ENCODE measurements around the gene NEMF.
"Not testable (repeated sequence)": the region's sequence is repeated elsewhere in the genome, so short reads cannot be mapped to it uniquely, and the experiment has no call there.

The NEMF gene

GRCh38 chr14:49852301-49853157 is at the start of gene NEMF:
Gene NEMF (minus strand): TSS chr14:49852788. CDS start chr14:49852753, 35 bp downstream.
- DNase-seq = peak; percentile 99

- DNase-seq = no peak
Observed at GRCh38 chr14:49900973-49901372, 48.4 kb upstream of the NEMF start.

GRCh38 chr14:49898485-49898884 is 45.9 kb upstream of the NEMF start:
- DNase-seq = no peak

GRCh38 chr14:49897965-49898364 is 45.4 kb upstream of the NEMF start:
- no peak for DNase-seq

GRCh38 chr14:49897414-49897813 is 44.8 kb upstream of the NEMF start:
- no peak for DNase-seq

- no peak for DNase-seq
Observed at GRCh38 chr14:49896966-49897365, 44.4 kb upstream of the NEMF start.

GRCh38 chr14:49896272-49896671 is 43.7 kb upstream of the NEMF start:
- not testable (repeated sequence) for DNase-seq

- no peak for DNase-seq
Observed at GRCh38 chr14:49895480-49895879, 42.9 kb upstream of the NEMF start.

- DNase-seq = not testable (repeated sequence)
Observed at GRCh38 chr14:49894214-49895107, 41.9 kb upstream of the NEMF start.

GRCh38 chr14:49893309-49894213 is 41.0 kb upstream of the NEMF start:
- peak; percentile 21 for DNase-seq

- DNase-seq = peak; percentile 97
Observed at GRCh38 chr14:49892636-49893308, 40.2 kb upstream of the NEMF start, which contains the start of gene ARF6. Gene ARF6 (plus strand): TSS chr14:49893082. CDS start chr14:49893737, 655 bp downstream.

GRCh38 chr14:49892301-49892635 is 39.7 kb upstream of the NEMF start:
- DNase-seq = peak; percentile 91

- no peak for DNase-seq
Observed at GRCh38 chr14:49888293-49888692, 35.7 kb upstream of the NEMF start.

- no peak for DNase-seq
Observed at GRCh38 chr14:49886523-49886922, 33.9 kb upstream of the NEMF start.

GRCh38 chr14:49882826-49883694 is 30.5 kb upstream of the NEMF start:
- DNase-seq = no peak

GRCh38 chr14:49881350-49882001 is 28.9 kb upstream of the NEMF start:
- no peak for DNase-seq

- no peak for DNase-seq
Observed at GRCh38 chr14:49880267-49881064, 27.9 kb upstream of the NEMF start.

- DNase-seq = peak; percentile 64
Observed at GRCh38 chr14:49879646-49880204, 27.1 kb upstream of the NEMF start.

GRCh38 chr14:49876563-49877127 is 24.1 kb upstream of the NEMF start:
- DNase-seq = no peak

Measured in NCI-H1092 treated with DMSO at 0.1 percent for 48 hours (cell line).